Hematopoietic multipotent progenitor cell treated with erythropoietin and hydrocortisone succinate and interleukin-3 and kit ligand, for 4 days (in vitro differentiated cells): ENCODE measurements around the gene VCP.

ENCODE experiments used
- DNase-seq: peaks from one replicate; pipeline ENCODE4 v3.0.0-alpha.2; 2015

The VCP gene

DNA sequence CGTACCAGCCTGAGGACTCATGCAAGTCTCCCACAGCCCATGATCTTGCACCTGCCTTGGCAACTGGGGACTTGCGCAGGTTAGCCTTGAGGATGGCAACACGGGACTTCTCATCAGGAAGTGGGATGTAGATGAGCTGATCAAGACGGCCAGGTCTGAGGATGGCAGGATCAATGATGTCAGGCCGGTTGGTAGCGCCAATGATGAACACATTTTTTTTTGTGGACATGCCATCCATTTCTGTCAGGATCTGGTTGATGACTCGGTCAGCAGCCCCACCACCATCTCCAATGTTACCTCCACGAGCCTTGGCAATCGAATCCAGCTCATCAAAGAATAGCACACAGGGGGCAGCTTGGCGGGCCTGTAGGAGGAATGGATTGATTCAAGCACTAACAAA is 13.0 kb downstream of the VCP start:
- DNase-seq, result no peak

DNA sequence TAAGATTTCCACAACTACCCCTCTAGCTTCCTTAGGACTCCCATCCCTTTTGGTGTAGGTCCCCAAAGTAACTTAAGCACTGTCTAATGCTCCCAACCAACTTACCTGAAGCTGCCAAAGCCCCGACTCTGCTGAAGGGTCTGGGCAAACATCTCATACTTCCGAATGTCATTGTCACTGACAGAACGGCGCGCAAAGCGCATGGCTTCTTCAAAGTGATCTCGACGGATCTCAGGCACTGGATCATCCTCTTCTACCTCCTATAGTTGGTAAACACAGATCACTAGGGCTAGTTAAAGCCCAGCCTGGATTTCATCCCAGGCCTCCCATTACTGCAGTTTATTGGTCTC is 15.2 kb downstream of the VCP start:
- no peak for DNase-seq

DNA sequence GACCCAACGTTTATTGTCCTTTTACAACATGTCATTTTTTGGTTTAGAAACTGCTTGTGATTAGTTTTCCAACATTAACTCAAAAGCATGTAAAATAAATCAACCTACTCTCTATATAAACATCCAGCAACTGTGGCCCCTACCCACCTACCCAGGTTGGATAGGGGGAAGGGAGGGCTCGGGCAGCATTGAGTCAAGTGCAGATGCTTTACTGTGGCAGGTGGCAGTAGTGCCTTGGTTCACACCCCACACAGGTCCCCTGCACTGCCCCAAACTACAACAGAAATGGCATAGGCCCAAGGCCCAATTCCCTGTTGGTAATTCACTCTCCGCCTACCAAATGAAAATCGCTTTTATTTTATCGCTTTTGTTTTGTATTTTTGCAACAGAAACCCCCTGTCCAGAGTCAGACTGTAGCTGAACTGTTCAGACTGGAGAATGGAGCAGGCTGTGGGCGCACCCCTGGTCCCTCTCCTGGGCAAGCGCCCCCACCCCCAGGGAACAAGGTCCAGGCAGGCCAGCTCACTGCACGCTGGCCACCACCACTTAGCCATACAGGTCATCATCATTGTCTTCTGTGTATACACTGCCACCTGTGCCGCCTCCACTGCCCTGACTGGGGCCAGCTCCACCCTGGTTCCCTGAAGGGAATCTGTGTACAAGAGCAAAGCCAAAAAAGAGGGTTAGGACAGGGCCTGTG is 15.7 kb downstream of the VCP start:
- no peak for DNase-seq

DNA sequence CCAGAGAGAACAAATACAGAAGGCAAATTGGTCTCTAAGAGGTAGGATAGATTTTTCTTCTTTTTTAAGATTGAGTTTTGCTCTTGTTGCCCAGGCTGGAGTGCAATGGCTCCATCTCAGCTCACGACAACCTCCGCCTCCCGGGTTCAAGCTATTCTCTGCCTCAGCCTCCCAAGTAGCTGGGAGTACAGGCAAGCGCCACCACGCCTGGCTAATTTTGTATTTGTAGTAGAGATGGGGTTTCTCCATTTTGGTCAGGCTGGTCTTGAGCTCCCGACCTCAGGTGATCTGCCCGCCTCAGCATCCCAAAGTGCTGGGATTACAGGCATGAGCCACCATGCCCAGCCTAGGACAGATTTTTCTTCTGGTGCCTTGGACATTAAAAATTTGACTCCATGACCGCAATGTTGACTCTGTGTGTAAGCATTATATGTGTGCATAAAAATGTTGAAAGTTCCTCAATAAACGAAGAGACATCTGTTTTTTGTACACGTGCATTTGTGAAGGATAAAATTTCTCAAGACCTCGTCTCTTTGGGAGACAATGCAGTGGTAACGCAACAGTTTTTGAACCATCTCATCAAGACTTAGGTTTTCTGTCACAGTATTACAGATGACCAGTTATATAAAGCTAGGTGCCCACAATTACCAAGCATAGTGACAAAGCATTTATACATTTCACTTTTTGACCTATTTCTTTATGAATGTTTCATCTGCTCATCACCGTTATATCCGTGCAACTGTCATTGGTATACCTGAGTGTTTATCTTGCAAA is 17.4 kb downstream of the VCP start:
- no peak for DNase-seq

DNA sequence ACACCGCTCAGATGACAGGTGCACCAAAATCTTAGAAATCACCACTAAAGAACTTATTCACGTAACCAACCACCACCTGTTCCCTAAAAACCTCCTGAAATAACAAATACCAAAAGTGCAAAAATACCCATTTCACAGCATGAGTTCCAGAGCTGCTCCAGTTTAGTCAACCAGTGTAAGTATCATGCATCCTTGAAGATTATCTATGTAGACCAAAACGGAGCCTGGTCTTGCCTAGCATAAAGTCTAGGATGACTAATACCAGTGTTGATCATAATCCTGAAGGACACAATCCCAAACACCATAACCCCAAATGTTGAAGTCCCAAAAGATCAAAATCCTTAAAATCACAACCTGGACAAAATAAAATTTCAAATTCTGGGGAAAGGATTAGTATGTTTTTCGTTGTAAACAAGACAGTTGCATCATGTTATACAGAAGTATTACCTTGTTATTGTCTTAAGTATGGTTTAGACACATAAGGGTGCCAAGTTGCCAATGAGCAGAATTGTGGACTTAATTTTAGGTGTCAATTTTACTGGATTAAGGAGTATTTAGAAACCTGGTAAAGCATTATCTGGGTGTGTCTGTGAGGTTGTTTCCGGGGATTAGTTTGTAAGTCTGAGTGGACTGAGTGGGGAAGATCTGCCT is 18.1 kb downstream of the VCP start:
- DNase-seq, result no peak

DNA sequence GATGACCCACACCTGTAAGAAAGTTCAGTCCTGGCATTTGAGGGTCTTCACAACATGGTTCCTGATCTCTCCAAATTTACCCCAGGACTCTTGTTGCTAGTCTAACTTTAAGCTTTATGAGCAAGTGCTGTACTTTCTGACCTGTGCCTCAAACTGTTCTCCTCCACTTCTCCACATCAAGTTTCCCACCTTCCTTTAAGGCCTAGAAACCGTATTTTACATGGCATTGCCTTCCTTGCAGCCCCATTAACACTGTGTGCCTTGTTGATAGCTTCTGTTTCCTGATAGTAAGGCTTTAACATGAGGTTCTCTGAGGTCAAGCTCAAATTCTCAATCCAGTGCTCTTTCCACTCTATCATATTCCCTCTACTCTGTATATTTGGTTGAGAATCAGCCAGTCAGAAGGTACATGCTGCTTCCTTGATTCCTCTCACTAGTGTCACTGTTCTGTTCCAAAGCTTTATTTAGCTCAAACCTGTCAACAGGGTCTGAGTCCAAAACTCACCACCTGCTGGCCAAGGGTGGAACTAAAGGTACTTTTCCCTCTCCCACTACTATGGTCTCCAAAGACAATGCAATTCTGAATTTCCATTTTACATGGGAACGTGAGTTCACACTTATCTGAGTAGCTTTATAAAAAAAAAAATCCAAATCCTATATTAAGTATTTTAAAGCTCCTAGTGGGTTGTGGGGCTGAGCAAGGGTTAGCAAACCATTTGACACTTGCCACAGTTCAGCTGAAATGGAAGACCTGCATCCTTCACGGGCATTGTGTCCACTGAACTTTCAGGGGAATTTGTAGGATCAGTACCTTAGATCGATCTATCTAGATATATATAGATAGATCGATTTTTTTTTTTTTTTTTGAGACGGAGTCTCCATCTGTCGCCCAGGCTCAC is 21.1 kb downstream of the VCP start:
- peak; percentile 77 for DNase-seq

DNA sequence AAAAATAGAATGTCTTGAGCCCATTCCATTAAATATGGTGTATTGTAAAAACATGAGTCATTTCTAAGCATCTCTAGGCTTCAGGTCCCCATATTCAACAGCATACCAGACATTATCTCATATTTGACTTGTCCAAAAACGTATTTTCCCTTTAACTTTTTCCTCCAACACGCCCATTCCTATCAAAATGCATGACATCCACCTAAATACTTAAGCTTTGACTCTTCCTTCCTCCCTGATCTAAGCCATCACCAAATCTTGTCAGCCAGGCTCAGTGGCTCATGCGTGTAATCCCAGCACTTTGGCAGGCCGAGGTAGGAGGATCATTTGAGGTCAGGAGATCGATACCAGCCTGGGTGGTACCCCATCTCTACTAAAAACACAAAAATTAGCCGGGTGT is 23.9 kb downstream of the VCP start:
- no peak for DNase-seq

DNA sequence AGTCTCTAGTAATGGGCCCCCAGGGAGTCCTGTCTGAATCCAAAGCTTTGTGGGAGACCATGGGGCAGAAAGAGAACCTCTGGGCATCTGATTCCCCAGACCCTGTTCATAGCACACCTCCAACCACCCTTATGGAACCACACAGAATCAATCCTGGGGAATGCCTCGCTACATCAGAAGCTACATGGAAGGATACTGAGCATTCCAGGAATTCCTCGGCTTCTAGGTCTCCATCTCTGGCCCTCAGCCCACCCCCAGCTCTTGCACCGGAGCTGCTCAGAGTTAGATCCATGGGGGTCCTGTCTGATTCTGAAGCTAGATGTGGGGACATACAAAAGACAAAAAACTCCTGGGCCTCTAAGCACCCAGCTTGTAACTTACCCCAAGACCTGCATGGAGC is 28.4 kb downstream of the VCP start:
- no peak for DNase-seq

DNA sequence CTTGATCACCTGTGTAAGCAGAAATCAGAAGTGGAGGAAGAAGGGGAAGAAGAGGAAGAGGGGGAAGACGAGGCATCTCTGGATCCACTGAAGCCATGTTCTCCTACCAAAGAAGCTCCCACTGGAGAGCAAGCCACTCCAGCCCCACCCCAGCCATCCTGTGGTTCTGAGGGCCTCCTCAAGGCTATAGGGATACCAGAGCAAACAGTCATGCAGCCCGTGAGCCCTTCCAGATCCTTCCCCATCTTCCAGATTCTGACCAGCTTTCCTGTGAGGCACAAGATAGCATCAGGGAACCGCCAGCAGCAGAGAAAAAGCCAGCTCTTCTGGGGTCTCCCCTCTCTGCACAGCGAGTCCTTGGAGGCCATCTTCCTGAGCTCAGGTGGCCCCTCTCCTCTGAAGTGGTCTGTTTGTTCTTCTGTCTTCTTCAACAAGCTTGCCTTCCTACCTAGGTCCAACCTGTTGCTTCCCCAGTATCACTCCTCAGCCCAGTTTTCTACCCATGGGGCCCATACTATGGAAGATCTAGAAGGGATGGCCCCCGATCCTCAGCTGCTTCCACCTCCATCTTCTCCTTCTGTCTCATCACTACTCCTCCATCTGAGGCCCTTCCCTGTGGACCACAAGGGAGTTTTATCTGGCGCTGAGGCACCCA is 29.4 kb downstream of the VCP start:
- DNase-seq, result no peak

DNA sequence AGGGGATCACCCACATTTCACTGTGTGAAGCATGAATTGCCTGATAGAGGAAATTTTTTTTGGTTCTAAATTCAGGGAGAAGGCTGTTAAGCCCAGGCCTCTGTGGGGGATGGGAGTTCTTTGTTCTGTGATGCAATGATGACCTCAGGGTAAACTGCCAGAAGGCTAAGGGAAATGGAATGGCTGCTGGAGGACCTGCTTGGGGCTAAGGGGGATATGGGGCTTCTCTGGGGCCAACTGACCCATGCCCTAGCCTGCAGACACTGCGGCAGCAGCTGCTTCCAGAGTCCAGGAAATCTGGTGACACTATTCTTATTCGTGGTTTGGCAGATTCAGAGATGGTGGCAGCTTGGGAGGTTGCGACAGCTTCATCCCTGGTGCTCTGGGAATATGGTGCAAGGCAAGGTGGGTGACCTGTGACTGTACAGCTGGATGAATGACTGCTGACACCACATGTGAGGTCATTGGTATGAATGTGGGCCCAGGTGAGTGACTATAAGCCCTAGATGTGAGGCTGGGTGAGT is 30.3 kb downstream of the VCP start:
- peak; percentile 39 for DNase-seq

DNA sequence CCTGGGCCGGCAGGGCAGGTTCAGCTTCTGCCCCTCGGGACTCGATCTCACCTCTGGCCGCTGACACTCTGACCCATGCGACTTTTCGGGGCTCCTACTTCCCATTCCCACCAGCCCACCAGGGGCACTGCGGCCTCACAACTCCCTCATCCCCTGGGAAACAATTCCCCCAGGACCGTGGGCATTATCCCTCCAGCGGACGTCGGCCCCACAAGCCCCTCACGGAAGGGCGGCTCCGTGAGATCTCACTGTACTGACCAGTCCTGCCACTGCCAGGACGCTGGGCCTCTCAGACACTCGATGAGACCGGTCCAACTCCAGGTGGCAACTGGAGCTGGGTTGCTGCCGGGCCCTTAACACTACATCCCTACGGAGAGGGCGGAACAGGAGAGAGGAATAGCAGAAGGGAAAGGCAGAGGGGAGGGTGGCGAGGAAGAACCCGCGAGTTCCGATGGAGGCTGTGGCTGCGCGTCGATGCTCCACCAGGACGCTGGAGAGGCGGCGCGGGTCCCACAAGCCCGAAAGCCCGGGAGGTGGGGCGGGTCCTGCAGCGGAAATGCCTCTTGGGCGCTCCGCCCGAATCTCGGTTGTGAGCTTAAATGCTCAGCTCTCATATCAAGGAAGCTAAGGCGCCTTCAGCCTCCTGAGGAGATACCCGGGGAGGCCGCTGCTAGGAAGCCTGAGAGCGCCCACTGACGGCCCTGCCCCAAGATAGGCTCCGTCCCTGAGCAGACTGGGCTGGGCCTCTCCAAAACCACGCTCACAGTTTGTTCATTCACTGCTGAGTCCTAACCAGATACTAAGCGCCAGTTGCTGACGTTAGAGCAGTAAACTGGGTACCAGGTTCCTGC is 36.3 kb downstream of the VCP start:
- DNase-seq, result peak; percentile 81

DNA sequence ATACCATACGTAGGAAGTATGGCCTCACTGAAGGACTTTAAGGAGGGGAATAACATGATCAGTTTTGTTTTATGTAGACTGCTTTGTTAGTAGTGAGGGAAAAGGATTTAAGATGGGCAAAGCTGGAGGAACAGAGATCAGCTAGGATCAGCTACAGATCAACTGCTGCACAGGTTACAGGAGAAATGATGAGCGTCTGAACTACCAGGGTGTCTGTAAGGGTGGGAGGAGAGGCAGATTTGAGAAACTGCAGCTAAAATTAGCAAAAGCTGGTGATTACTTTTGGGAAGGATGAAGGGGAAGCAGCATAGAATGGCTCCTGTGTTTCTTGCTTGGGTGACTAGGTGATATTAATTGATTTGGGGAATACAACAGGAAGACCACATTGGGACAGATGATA is 39.3 kb downstream of the VCP start:
- no peak for DNase-seq

DNA sequence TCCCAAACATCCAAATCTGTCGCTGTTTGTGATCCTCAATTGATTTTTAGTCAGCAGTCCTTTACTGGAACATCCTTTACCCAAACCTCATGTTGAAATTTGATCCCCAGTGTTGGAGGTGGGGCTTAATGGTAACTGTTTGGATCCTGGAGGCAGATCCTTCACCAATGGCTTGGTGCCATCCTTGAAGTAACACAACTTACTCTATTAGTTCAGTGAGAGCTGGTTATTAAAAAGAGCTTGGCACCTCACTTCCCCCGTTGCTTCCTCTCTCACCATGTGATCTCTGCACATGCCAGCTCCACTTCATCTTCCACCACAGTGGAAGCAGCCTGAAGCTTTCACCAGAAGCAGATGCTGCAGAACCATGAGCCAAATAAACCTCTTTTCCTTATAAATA is 42.6 kb downstream of the VCP start:
- DNase-seq, result no peak

DNA sequence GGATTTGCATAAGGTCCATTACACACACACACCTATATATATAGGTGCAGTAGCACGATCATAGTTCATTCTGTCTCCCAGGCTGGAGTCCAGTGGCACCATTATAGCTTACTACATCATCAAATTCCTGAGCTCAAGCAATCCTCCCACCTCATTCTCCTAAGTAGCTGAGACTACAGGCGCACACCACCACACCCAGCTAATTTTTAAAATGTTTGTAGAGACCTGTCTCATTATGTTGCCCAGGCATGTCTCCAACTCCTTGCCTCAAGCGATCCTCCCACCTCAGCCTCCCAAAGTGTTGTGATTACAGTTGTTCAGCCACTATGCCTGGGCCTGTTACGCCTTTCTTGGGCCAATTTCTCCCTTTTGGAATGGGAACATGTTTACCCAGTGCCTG is 43.2 kb downstream of the VCP start:
- no peak for DNase-seq

DNA sequence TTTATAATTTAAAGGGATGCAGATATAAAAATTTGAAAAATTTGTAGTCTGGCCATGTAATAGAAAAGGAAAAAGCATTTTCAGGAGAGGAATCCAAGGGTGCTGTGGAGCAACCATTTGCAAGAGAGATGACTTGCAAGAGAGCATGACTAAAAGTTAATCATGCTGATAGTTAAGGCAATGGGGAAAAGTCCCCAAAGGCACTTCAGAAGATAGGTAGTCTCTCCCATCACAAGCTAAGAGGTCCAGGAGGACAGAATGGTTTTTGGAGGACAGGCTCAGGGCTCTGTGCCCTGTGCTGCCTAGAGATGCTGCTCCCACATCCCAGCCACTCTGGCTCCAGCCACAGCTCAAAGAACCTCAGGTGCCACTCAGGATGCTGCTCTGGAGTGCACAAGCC is 44.1 kb downstream of the VCP start:
- no peak for DNase-seq

DNA sequence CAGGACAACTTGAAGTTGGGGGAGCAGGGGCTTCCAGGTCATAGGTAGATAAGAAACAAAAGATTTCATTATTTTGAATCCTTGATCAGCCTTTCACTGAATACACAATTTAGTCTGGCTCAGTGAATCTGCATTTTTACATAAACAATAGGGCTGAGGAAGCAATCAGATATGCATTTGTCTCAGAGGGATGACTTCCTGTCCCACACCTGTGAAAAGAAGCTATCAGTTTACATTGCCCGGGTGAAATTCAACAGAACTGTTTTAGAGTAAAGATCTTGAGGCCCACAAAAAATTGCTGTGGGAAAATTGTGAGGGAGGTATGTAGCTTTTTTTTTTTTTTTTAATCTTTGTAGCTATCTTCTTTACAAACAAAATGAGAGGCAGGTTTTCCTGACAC is 44.6 kb downstream of the VCP start:
- DNase-seq, result no peak

DNA sequence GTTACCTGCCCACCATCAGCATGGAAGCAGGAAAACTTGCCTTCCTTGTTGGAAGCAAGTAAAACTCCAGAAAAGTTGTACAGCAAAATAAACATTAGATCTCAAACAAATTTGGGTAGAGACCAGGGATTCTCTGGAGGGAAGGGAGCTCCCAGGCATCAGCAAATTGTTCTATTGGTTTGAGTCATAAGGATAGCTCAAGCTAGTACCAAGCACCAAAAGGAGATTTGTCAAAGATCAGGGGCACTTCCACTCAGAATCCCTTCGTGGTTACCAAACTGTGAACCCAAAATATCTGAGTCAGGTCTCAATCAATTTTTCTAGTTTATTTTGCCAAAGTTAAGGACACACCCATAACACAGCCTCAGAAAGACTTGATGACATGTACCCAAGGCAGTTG is 45.1 kb downstream of the VCP start:
- DNase-seq, result no peak

DNA sequence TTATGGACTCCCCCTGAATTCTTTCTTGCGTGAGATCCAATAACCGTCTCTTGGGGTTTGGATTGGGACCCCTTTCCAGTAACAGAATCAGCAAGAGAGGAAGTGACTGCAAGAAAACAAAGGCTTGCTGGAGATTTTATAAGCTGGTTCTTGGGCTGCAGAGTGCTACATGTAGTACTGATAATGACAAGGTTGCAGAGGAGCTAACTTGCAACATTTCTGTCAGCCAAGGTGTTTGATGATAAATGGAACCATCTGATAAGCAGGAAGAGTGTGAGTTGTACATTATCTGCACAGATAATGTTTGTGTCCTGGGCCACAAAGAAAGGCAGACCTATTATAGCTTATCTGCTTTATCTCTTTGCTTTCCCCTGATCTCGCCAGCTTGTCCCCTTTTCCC is 45.8 kb downstream of the VCP start:
- peak; percentile 28 for DNase-seq

DNA sequence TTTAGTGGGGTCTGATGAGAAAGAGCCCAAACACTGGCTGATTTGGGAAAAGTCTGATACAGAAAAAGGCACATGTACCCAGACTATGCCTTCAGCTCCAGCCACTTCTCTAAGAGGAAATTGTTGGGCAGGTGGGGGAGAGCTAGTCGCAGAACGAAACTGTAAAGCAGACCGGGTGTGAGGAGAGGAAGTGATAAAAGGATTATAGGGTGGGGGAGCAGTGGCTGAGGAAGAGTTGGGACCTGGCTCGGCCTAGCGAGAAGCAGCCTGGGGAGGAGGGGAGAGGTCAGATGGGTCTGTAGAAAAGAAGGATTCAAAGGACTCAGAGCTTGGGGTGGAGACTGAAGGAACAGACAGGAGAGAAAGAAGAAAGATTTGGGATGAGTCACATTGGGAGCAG is 49.0 kb downstream of the VCP start:
- peak; percentile 62 for DNase-seq

DNA sequence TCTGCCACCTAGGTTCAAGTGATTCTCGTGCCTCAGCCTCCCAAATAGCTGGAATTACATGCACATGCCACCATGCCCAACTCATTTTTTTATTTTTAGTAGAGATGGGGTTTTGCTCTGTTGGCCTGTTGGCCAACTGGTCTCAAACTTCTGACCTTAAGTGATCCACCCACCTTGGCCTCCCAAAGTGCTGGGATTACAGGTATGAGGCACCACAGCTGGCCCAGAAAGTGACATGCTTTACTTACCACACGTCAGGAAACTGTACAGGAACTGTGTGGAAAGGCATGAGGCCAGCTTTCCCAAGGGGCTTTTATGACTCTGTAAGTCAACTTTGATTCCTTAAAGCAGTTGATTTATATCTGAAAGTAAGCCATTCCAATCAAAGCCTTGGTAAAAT is 57.9 kb downstream of the VCP start:
- DNase-seq, result no peak

DNA sequence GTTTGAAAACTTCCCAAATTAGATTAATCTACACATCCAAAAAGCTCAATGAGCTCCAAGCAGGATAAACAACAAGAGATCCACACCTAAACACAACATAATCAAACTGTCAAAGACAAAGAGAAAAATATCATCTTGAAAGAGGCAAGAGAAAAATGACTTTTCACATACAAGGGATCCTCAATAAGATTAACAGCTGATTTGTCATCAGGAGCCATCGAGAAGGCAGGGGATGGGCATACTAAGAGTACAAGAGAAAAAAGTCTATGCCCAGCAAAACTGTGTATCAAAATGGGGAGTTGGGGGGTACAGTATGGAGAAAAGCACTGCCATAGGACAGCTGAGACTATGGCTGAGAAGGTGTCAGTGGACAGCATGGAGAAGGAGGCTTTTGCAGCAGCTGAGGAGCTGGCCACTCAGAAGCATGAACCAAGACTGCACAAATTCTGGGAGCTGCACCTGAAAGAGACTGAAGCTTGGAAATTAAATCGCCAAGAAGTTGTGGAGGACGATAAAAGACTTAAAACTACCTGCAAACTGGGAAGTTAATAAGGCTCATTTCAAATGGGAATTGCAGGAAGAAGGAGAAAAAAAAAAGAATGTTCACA is 62.0 kb downstream of the VCP start:
- no peak for DNase-seq
